GM23338 (cell line): ENCODE results near the gene COPZ2. TPM values are rescaled to one million over a fixed set of nuclear protein-coding genes. Genes with fewer than 3 reads are reported as not detected.

Experiments used
- ATAC-seq: fragments of 200-7000 bp; cut with Tn5 transposase; 3 replicates; pipeline ENCODE4 v1.9.1; 2020
- DNase-seq: peaks from one replicate; pipeline ENCODE4 v3.0.0-alpha.2; 2015; ENCODE audit warnings: low spot score
- H2AFZ ChIP-seq: fragments of 200-600 bp; sonication (generic); 2 replicates; pipeline ENCODE4 v1.8.0; 2016; ENCODE audit warnings: antibody characterized with exemption, mild to moderate bottlenecking, moderate library complexity
- H3F3A ChIP-seq: fragments of 200-600 bp; sonication (generic); replicated peaks from 2 replicates; pipeline ENCODE4 v1.8.0; 2017; ENCODE audit warnings: antibody characterized with exemption, mixed run types, low read depth
- H3K27ac ChIP-seq: fragments of 200-600 bp; sonication (generic); 2 replicates; pipeline ENCODE4 v1.6.1; 2016; ENCODE audit warnings: low read depth
- H3K27me3 ChIP-seq: fragments of 200-600 bp; sonication (generic); 2 replicates; pipeline ENCODE4 v1.8.0; 2016; ENCODE audit warnings: mild to moderate bottlenecking, mixed run types, moderate library complexity; ENCODE audit not compliant: insufficient read depth
- H3K36me3 ChIP-seq: fragments of 200-600 bp; sonication (generic); 2 replicates; pipeline ENCODE4 v1.8.0; 2016; ENCODE audit warnings: mild to moderate bottlenecking; ENCODE audit not compliant: insufficient read depth
- H3K4me1 ChIP-seq: fragments of 200-600 bp; sonication (generic); 2 replicates; pipeline ENCODE4 v1.8.0; 2016; ENCODE audit warnings: mild to moderate bottlenecking, moderate library complexity; ENCODE audit not compliant: insufficient read depth
- H3K4me2 ChIP-seq: fragments of 200-600 bp; sonication (generic); 2 replicates; pipeline ENCODE4 v1.7.1; 2017; ENCODE audit warnings: mixed run types
- H3K4me3 ChIP-seq: fragments of 200-600 bp; sonication (generic); 2 replicates; pipeline ENCODE4 v1.6.1; 2016; ENCODE audit warnings: mixed run types
- H3K79me2 ChIP-seq: fragments of 200-600 bp; sonication (generic); replicated peaks from 2 replicates; pipeline ENCODE4 v1.8.0; 2017; ENCODE audit warnings: mild to moderate bottlenecking; ENCODE audit not compliant: insufficient read depth
- H3K9me2 ChIP-seq: fragments of 200-600 bp; sonication (generic); 2 replicates; pipeline ENCODE4 v1.8.0; 2017; ENCODE audit not compliant: insufficient read depth
- H4K20me1 ChIP-seq: fragments of 200-600 bp; sonication (generic); replicated peaks from 2 replicates; pipeline ENCODE4 v1.8.0; 2017; ENCODE audit warnings: mild to moderate bottlenecking; ENCODE audit not compliant: insufficient read depth
- H3K27ac Mint-ChIP-seq: 2 replicates; pipeline ENCODE4 v1.8.0; 2020; ENCODE audit warnings: inconsistent platforms, mild to moderate bottlenecking, moderate library complexity, mixed read lengths
- H3K27me3 Mint-ChIP-seq: 3 replicates; pipeline ENCODE4 v1.8.0; 2022; ENCODE audit warnings: low read depth, mild to moderate bottlenecking, moderate library complexity, mixed read lengths, inconsistent platforms; ENCODE audit not compliant: insufficient read depth, poor library complexity
- H3K36me3 Mint-ChIP-seq: 3 replicates; pipeline ENCODE4 v1.8.0; 2021; ENCODE audit warnings: low read depth, mild to moderate bottlenecking, inconsistent platforms, moderate library complexity, mixed read lengths
- H3K4me1 Mint-ChIP-seq: 3 replicates; pipeline ENCODE4 v1.8.0; 2020; ENCODE audit warnings: mild to moderate bottlenecking, inconsistent platforms, mixed read lengths
- H3K4me3 Mint-ChIP-seq: 3 replicates; pipeline ENCODE4 v1.8.0; 2021; ENCODE audit warnings: moderate library complexity, mild to moderate bottlenecking, inconsistent platforms, mixed read lengths
- H3K9me3 Mint-ChIP-seq: 3 replicates; pipeline ENCODE4 v1.8.0; 2020; ENCODE audit warnings: moderate library complexity, mild to moderate bottlenecking, inconsistent platforms, mixed read lengths
- CREB1 ChIP-seq: fragments of 250-450 bp; sonication (Bioruptor Pico); IDR thresholded peaks from 2 replicates; pipeline ENCODE4 v1.5.0; 2020; ENCODE audit warnings: low read depth, mild to moderate bottlenecking, moderate library complexity
- CTCF ChIP-seq, 2 experiments: fragments of 200-600 bp in 1 of 2; sonication (generic) in 1 of 2; conservative IDR thresholded peaks; 2 replicates each; pipeline versions ENCODE4 v1.5.1 to v1.6.1; 2016 to 2017; ENCODE audit warnings: antibody characterized with exemption in 2 of 2, low read depth in 2 of 2, mild to moderate bottlenecking in 2 of 2, moderate library complexity in 1 of 2
- ETS1 ChIP-seq: IDR thresholded peaks from 2 replicates; pipeline ENCODE4 v1.6.1; 2016; ENCODE audit warnings: antibody characterized with exemption
- EZH2 ChIP-seq: fragments of 200-600 bp; sonication (generic); IDR thresholded peaks from one replicate; pipeline ENCODE4 v1.8.0; 2017; ENCODE audit warnings: antibody characterized with exemption, mild to moderate bottlenecking, low read depth; ENCODE audit not compliant: unreplicated experiment
- EZH2phosphoT487 ChIP-seq: fragments of 200-600 bp; sonication (generic); IDR thresholded peaks from one replicate; pipeline ENCODE4 v1.8.1; 2018; ENCODE audit warnings: antibody characterized with exemption; ENCODE audit not compliant: unreplicated experiment
- JUNB ChIP-seq: IDR thresholded peaks from one replicate; pipeline ENCODE4 v1.6.1; 2016; ENCODE audit warnings: antibody characterized with exemption; ENCODE audit not compliant: unreplicated experiment
- NANOG ChIP-seq: IDR thresholded peaks from 2 replicates; pipeline ENCODE4 v1.6.1; 2016; ENCODE audit warnings: antibody characterized with exemption, borderline replicate concordance
- POLR2AphosphoS5 ChIP-seq: IDR thresholded peaks from 2 replicates; pipeline ENCODE4 v1.6.1; 2016; ENCODE audit warnings: antibody characterized with exemption, low read depth
- REST ChIP-seq: IDR thresholded peaks from one replicate; pipeline ENCODE4 v1.6.1; 2018; ENCODE audit warnings: antibody characterized with exemption; ENCODE audit not compliant: unreplicated experiment
- STAT1 ChIP-seq: IDR thresholded peaks from one replicate; pipeline ENCODE4 v1.6.1; 2016; ENCODE audit warnings: antibody characterized with exemption; ENCODE audit not compliant: unreplicated experiment
- ZNF114 ChIP-seq: fragments of 250-450 bp; sonication (Bioruptor Pico); IDR thresholded peaks from 2 replicates; pipeline ENCODE4 v1.5.0; 2020; ENCODE audit warnings: mild to moderate bottlenecking, moderate library complexity
- ZNF331 ChIP-seq: fragments of 250-450 bp; sonication (Bioruptor Pico); IDR thresholded peaks from 2 replicates; pipeline ENCODE4 v1.5.0; 2020; ENCODE audit warnings: low read depth, mild to moderate bottlenecking, moderate library complexity
- polyA plus RNA-seq: library from polyadenylated mRNA; unstranded; fragments of >200 nt; fragmentation: Nextera tagmentation; extraction: Ambion mirVana; gene quantifications from 2 replicates; pipeline ENCODE4 v1.2.1, GENCODE V29; 2016
- total RNA-seq: library from RNA; depleted of rRNA; stranded (reverse); fragments of >200 nt; shearing (Covaris generic); gene quantifications from 2 replicates; pipeline ENCODE4 v1.2.3, GENCODE V29; 2014
- TF ChIP-seq, protein P1 (sequence below): fragments of 250-450 bp; sonication (Bioruptor Pico); IDR thresholded peaks from 2 replicates; pipeline ENCODE4 v1.5.0; 2020; ENCODE audit warnings: mild to moderate bottlenecking, moderate library complexity

The COPZ2 gene
- total and polyA plus RNA-seq, 2 experiments from 2014 or later: not detected

DNA sequence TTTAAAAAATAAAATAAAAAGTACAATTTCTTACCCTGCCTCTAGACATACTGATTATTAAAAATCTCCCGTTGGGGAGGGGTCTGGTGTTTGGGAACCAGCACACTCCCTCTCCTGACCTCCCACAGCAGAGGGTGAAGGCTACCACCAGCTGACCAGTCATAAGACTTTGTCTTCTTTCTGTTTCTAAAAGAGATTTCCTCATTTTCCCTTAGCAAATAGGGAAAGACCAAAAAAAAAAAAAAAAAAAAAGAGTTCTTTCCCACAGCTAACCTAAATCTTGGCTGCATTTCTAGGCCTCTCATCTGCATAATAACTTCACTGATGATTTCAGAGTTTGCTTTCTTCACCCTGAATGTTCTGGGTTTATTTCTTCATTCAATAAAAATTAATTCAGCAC lies 36.4 kb downstream of the COPZ2 start:
- H3K9me2 ChIP-seq: no peaks in the 10 kb centered on the region
- TF ChIP-seq, protein P1, sequence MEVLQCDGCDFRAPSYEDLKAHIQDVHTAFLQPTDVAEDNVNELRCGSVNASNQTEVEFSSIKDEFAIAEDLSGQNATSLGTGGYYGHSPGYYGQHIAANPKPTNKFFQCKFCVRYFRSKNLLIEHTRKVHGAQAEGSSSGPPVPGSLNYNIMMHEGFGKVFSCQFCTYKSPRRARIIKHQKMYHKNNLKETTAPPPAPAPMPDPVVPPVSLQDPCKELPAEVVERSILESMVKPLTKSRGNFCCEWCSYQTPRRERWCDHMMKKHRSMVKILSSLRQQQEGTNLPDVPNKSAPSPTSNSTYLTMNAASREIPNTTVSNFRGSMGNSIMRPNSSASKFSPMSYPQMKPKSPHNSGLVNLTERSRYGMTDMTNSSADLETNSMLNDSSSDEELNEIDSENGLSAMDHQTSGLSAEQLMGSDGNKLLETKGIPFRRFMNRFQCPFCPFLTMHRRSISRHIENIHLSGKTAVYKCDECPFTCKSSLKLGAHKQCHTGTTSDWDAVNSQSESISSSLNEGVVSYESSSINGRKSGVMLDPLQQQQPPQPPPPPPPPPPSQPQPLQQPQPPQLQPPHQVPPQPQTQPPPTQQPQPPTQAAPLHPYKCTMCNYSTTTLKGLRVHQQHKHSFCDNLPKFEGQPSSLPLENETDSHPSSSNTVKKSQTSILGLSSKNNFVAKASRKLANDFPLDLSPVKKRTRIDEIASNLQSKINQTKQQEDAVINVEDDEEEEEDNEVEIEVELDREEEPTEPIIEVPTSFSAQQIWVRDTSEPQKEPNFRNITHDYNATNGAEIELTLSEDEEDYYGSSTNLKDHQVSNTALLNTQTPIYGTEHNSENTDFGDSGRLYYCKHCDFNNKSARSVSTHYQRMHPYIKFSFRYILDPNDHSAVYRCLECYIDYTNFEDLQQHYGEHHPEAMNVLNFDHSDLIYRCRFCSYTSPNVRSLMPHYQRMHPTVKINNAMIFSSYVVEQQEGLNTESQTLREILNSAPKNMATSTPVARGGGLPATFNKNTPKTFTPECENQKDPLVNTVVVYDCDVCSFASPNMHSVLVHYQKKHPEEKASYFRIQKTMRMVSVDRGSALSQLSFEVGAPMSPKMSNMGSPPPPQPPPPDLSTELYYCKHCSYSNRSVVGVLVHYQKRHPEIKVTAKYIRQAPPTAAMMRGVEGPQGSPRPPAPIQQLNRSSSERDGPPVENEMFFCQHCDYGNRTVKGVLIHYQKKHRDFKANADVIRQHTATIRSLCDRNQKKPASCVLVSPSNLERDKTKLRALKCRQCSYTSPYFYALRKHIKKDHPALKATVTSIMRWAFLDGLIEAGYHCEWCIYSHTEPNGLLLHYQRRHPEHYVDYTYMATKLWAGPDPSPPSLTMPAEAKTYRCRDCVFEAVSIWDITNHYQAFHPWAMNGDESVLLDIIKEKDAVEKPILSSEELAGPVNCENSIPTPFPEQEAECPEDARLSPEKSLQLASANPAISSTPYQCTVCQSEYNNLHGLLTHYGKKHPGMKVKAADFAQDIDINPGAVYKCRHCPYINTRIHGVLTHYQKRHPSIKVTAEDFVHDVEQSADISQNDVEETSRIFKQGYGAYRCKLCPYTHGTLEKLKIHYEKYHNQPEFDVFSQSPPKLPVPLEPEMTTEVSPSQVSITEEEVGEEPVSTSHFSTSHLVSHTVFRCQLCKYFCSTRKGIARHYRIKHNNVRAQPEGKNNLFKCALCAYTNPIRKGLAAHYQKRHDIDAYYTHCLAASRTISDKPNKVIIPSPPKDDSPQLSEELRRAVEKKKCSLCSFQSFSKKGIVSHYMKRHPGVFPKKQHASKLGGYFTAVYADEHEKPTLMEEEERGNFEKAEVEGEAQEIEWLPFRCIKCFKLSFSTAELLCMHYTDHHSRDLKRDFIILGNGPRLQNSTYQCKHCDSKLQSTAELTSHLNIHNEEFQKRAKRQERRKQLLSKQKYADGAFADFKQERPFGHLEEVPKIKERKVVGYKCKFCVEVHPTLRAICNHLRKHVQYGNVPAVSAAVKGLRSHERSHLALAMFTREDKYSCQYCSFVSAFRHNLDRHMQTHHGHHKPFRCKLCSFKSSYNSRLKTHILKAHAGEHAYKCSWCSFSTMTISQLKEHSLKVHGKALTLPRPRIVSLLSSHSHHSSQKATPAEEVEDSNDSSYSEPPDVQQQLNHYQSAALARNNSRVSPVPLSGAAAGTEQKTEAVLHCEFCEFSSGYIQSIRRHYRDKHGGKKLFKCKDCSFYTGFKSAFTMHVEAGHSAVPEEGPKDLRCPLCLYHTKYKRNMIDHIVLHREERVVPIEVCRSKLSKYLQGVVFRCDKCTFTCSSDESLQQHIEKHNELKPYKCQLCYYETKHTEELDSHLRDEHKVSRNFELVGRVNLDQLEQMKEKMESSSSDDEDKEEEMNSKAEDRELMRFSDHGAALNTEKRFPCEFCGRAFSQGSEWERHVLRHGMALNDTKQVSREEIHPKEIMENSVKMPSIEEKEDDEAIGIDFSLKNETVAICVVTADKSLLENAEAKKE (CRISPR knock-in tag): no peak
- TF ChIP-seq EZH2 (no peak), ETS1 (no peak), POLR2AphosphoS5 (no peak), ZNF331 (CRISPR knock-in tag) (no peak), NANOG (no peak), CREB1 (CRISPR knock-in tag) (no peak), ZNF114 (CRISPR knock-in tag) (no peak), STAT1 (no peak), REST (no peak), EZH2phosphoT487 (no peak), JUNB (no peak), CTCF (conservative IDR thresholded peaks at IDR 0.05; ENCODE audit: low read depth in 2 of 2) (no peak)
- H2AFZ ChIP-seq: no peak overlapping the region
- H3F3A ChIP-seq: peaks cover 14% of the 10 kb centered on the region
- H3K36me3 ChIP-seq: no peaks in the 10 kb centered on the region
- peaks cover 21% of the 10 kb centered on the region for H3K27me3 Mint-ChIP-seq
- H3K4me1 Mint-ChIP-seq: peaks cover 56% of the 10 kb centered on the region
- H3K4me2 ChIP-seq: no peak overlapping the region
- H3K36me3 Mint-ChIP-seq: no peaks in the 10 kb centered on the region
- H3K27ac ChIP-seq: no peak overlapping the region
- H3K4me1 ChIP-seq: peaks cover 44% of the 10 kb centered on the region
- H3K4me3 Mint-ChIP-seq: no peak overlapping the region
- H4K20me1 ChIP-seq: no peaks in the 10 kb centered on the region
- no peaks in the 10 kb centered on the region for H3K27me3 ChIP-seq
- no peaks in the 10 kb centered on the region; the same call in 2 of the 3 replicates for H3K9me3 Mint-ChIP-seq
- no peak overlapping the region for H3K4me3 ChIP-seq
- DNase-seq (no peak), ATAC-seq (no peak)
- no peak overlapping the region for H3K27ac Mint-ChIP-seq
- no peaks in the 10 kb centered on the region for H3K79me2 ChIP-seq
